SK-N-SH (cell line): ENCODE data around the gene KRT4. TPM values are rescaled to one million over a fixed set of nuclear protein-coding genes. Genes with fewer than 3 reads are reported as not detected.
A peak's percentile ranks its signal among the peaks of the same experiment; 100 is the strongest.

Experiments used
- CTCF ChIA-PET: fragments of 300-600, 350-600 bp; formaldehyde crosslinking; extraction: SDS; loops from one replicate; lab custom pipeline; 2021; lab: Yijun Ruan, JAX
- POLR2A ChIA-PET: fragments of 350-600 bp; sonication (Branson Sonifier 250); formaldehyde crosslinking; extraction: SDS; loops from one replicate; lab custom pipeline; 2020; ENCODE audit warnings: antibody characterized with exemption, inconsistent platforms; lab: Yijun Ruan, JAX
- DNase-seq: peaks from one replicate; pipeline ENCODE4 v3.0.0; 2012
- H2AFZ ChIP-seq: fragments of 200-600 bp; sonication (generic); 2 replicates; pipeline ENCODE4 v1.8.1; 2016; ENCODE audit warnings: antibody characterized with exemption, mild to moderate bottlenecking, low read depth
- H3F3A ChIP-seq: fragments of 200-600 bp; sonication (generic); replicated peaks from 2 replicates; pipeline ENCODE3; 2016; ENCODE audit warnings: antibody characterized with exemption, mild to moderate bottlenecking; ENCODE audit not compliant: insufficient read depth
- H3K27ac ChIP-seq, 2 experiments: fragments of 200-500 bp in 1 of 2; fragments of 200-600 bp in 1 of 2; sonication (Bioruptor generic) in 1 of 2; sonication (generic), shearing (Covaris generic) in 1 of 2; 2 replicates each; pipeline versions ENCODE4 v1.5.1 to v1.6.1; 2014 to 2016; ENCODE audit warnings: low read depth in 2 of 2, inconsistent platforms in 1 of 2, low read length in 1 of 2, mild to moderate bottlenecking in 1 of 2, mixed read lengths in 1 of 2
- H3K27me3 ChIP-seq: fragments of 200-600 bp; sonication (generic), shearing (Covaris generic); 2 replicates; pipeline ENCODE4 v1.6.1; 2016; ENCODE audit warnings: mixed run types; ENCODE audit not compliant: insufficient read depth
- H3K36me3 ChIP-seq, 2 experiments: fragments of 200-500 bp in 1 of 2; fragments of 200-600 bp in 1 of 2; sonication (Bioruptor generic) in 1 of 2; sonication (generic) in 1 of 2; replicated peaks in 1 of 2; 2 replicates each; pipeline versions ENCODE3 to v1.5.1; 2014 to 2016; ENCODE audit warnings: low read length in 1 of 2, mild to moderate bottlenecking in 1 of 2; ENCODE audit not compliant: insufficient read depth in 2 of 2, control insufficient read depth in 1 of 2
- H3K4me1 ChIP-seq, 2 experiments: fragments of 200-500 bp in 1 of 2; fragments of 200-600 bp in 1 of 2; sonication (Bioruptor generic) in 1 of 2; sonication (generic), shearing (Covaris generic) in 1 of 2; 2 replicates each; pipeline versions ENCODE4 v1.5.1 to v1.6.1; 2014 to 2016; ENCODE audit warnings: low read depth in 1 of 2, low read length in 1 of 2, mixed run types in 1 of 2; ENCODE audit not compliant: insufficient read depth in 2 of 2, control insufficient read depth in 1 of 2
- H3K4me2 ChIP-seq: fragments of 200-600 bp; sonication (generic), shearing (Covaris generic); 2 replicates; pipeline ENCODE4 v1.6.1; 2017; ENCODE audit warnings: mixed run types
- H3K4me3 ChIP-seq, 2 experiments: fragments of 200-500 bp in 1 of 2; fragments of 200-600 bp in 1 of 2; sonication (Bioruptor generic) in 1 of 2; sonication (generic), shearing (Covaris generic) in 1 of 2; 2 replicates each; pipeline versions ENCODE4 v1.5.1 to v1.8.1; 2014 to 2016; ENCODE audit warnings: low read depth in 2 of 2, inconsistent platforms in 1 of 2, low read length in 1 of 2, mild to moderate bottlenecking in 1 of 2, mixed read lengths in 1 of 2, moderate library complexity in 1 of 2
- H3K79me2 ChIP-seq: fragments of 200-600 bp; sonication (generic); 2 replicates; pipeline ENCODE4 v1.8.1; 2017; ENCODE audit warnings: mild to moderate bottlenecking; ENCODE audit not compliant: insufficient read depth
- H3K9ac ChIP-seq: fragments of 200-600 bp; sonication (generic); 2 replicates; pipeline ENCODE4 v1.6.1; 2017; ENCODE audit warnings: mixed run types
- H3K9me2 ChIP-seq: fragments of 200-600 bp; sonication (generic); 2 replicates; pipeline ENCODE4 v1.6.1; 2017; ENCODE audit warnings: mixed run types
- H3K9me3 ChIP-seq: fragments of 200-600 bp; sonication (generic); 2 replicates; pipeline ENCODE4 v1.6.1; 2017; ENCODE audit warnings: mixed run types, mild to moderate bottlenecking, moderate library complexity
- H4K20me1 ChIP-seq: fragments of 200-600 bp; sonication (generic); 2 replicates; pipeline ENCODE4 v1.6.1; 2017; ENCODE audit warnings: mild to moderate bottlenecking, mixed run types; ENCODE audit not compliant: insufficient read depth
- ELF1 ChIP-seq: IDR thresholded peaks from 2 replicates; pipeline ENCODE4 v1.4.0; 2012
- FOSL2 ChIP-seq: IDR thresholded peaks from 2 replicates; pipeline ENCODE4 v1.4.0; 2012; ENCODE audit warnings: low read depth, mild to moderate bottlenecking, moderate library complexity, borderline replicate concordance
- FOXJ3 ChIP-seq: sonication (generic); formaldehyde crosslinking; IDR thresholded peaks from 2 replicates; pipeline ENCODE4 v1.5.1; 2020; ENCODE audit warnings: mild to moderate bottlenecking, missing genetic modification reagents
- GATA2 ChIP-seq: sonication (generic); formaldehyde crosslinking; IDR thresholded peaks from 2 replicates; pipeline ENCODE4 v1.5.0; 2020; ENCODE audit warnings: mild to moderate bottlenecking, missing genetic modification reagents
- JUND ChIP-seq: IDR thresholded peaks from 2 replicates; pipeline ENCODE4 v1.4.0; 2012
- NFIC ChIP-seq: IDR thresholded peaks from 2 replicates; pipeline ENCODE4 v1.4.0; 2012; ENCODE audit warnings: borderline replicate concordance
- NRF1 ChIP-seq: IDR thresholded peaks from 2 replicates; pipeline ENCODE4 v1.6.1; 2012; ENCODE audit warnings: low read depth, mild to moderate bottlenecking, low read length
- POLR2AphosphoS5 ChIP-seq: IDR thresholded peaks from 2 replicates; pipeline ENCODE4 v1.6.1; 2012; ENCODE audit warnings: low read depth, low read length
- RCOR1 ChIP-seq: fragments of 150-350 bp; IDR thresholded peaks from 2 replicates; pipeline ENCODE4 v1.6.1; 2017; ENCODE audit warnings: antibody characterized with exemption, low read length
- REST ChIP-seq: IDR thresholded peaks from 2 replicates; pipeline ENCODE4 v1.6.1; 2012; ENCODE audit warnings: mild to moderate bottlenecking, low read depth, low read length, moderate library complexity
- RFX5 ChIP-seq: IDR thresholded peaks from 2 replicates; pipeline ENCODE4 v1.6.1; 2012; ENCODE audit warnings: mild to moderate bottlenecking, improper control_type of control experiment, low read length
- WGBS: methylation state at CpG from one replicate; pipeline ENCODE4 v1.1.6; 2017; ENCODE audit warnings: low lambda C conversion rate; 5-methylcytosine and 5-hydroxymethylcytosine counted together
- polyA plus RNA-seq, 3 experiments: library from polyadenylated mRNA; depleted of rRNA; stranded (reverse); fragments of >200 nt; gene quantifications; 2 replicates each; pipeline ENCODE4 v1.2.3, GENCODE V29; 2012
- TF ChIP-seq, protein P1 (sequence below): fragments of 200-600 bp; sonication (generic); IDR thresholded peaks from 2 replicates; pipeline ENCODE4 v1.6.1; 2017; ENCODE audit warnings: antibody characterized with exemption, mild to moderate bottlenecking, moderate library complexity

The KRT4 gene
- polyA plus RNA-seq, 1 of the 3 experiments (the other 2 are of a cell fraction) = not detected

DNA sequence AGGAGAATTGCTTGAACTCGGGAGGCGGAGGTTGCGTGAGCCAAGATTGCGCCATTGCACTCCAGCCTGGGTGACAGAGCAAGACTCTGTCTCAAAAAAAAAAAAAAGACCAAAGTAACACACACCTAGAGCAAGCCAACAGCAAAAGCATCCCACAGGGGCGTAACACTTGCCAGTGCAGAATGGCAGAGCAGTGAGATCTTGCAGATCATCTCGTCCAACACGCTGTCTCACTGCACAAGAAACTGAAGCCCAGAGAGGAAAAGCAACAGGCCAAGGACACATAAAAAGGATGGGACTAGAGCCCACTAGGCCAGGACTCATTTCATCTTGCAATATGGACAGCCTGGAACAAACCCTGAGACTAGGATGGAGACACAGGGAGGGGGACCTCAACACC lies 47.6 kb upstream of the KRT4 start:
- Histone ChIP-seq H3K9me3 (no peaks in the 10 kb centered on the region), H3K4me1 (no peaks in the 10 kb centered on the region), H3K4me3 (no peak overlapping the region), H3K4me2 (no peak overlapping the region), H3K9me2 (no peaks in the 10 kb centered on the region), H2AFZ (no peak overlapping the region), H3K79me2 (no peaks in the 10 kb centered on the region), H3K27ac (no peak overlapping the region), H3K27me3 (peaks cover 24% of the 10 kb centered on the region; the same call in 1 of the 2 replicates), H3F3A (peaks cover 3% of the 10 kb centered on the region), H3K9ac (no peak overlapping the region), H4K20me1 (no peaks in the 10 kb centered on the region), H3K36me3 (no peaks in the 10 kb centered on the region)
- POLR2A ChIA-PET = no interaction called here
- no peak for TF ChIP-seq GATA2 (CRISPR knock-in tag)
- no peak for TF ChIP-seq JUND
- TF ChIP-seq, protein P1, sequence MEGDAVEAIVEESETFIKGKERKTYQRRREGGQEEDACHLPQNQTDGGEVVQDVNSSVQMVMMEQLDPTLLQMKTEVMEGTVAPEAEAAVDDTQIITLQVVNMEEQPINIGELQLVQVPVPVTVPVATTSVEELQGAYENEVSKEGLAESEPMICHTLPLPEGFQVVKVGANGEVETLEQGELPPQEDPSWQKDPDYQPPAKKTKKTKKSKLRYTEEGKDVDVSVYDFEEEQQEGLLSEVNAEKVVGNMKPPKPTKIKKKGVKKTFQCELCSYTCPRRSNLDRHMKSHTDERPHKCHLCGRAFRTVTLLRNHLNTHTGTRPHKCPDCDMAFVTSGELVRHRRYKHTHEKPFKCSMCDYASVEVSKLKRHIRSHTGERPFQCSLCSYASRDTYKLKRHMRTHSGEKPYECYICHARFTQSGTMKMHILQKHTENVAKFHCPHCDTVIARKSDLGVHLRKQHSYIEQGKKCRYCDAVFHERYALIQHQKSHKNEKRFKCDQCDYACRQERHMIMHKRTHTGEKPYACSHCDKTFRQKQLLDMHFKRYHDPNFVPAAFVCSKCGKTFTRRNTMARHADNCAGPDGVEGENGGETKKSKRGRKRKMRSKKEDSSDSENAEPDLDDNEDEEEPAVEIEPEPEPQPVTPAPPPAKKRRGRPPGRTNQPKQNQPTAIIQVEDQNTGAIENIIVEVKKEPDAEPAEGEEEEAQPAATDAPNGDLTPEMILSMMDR = no peak
- no peak for TF ChIP-seq FOXJ3 (CRISPR knock-in tag)
- no peak for TF ChIP-seq POLR2AphosphoS5
- TF ChIP-seq NRF1 = no peak
- no peak for TF ChIP-seq NFIC
- no peak for TF ChIP-seq RCOR1
- no peak for TF ChIP-seq REST
- no peak for TF ChIP-seq FOSL2
- no peak for DNase-seq
- 66% methylated on average over 7 of the region's 7 CpGs for WGBS
- CTCF ChIA-PET = interaction anchor here (1.3 kb wide), 1 partner anchor 18 kb away, joined by 6 read pairs; no protein-coding TSS in a partner anchor

- no peaks in the 10 kb centered on the region for H3K36me3 ChIP-seq
- no peaks in the 10 kb centered on the region for H3K9me3 ChIP-seq
- 52% methylated on average over 6 of the region's 6 CpGs for WGBS
- H3K9ac ChIP-seq = no peak overlapping the region
- DNase-seq = no peak
- ChIA-PET CTCF (interaction anchor here (0.6 to 1.3 kb wide), 4 partner anchors 21 to 480 kb away, joined by 3 read pairs; no protein-coding TSS in a partner anchor), POLR2A (no interaction called here)
- H3K4me2 ChIP-seq = no peak overlapping the region
- H3F3A ChIP-seq = peaks cover 2% of the 10 kb centered on the region
- no peaks in the 10 kb centered on the region for H3K79me2 ChIP-seq
- no peaks in the 10 kb centered on the region for H4K20me1 ChIP-seq
- TF ChIP-seq RFX5 = peak; percentile 59; the same call in 1 of the 2 replicates
- no peak for TF ChIP-seq ELF1
- no peak overlapping the region for H2AFZ ChIP-seq
- no peaks in the 10 kb centered on the region for H3K4me1 ChIP-seq
- peaks cover 24% of the 10 kb centered on the region; the same call in 1 of the 2 replicates for H3K27me3 ChIP-seq
- no peak overlapping the region for H3K27ac ChIP-seq
- H3K4me3 ChIP-seq = no peak overlapping the region
- H3K9me2 ChIP-seq = no peaks in the 10 kb centered on the region
Observed at GRCh38 chr12:52860102-52860823, 46.3 kb upstream of the KRT4 start.
